HCT116 (cell line): ENCODE measurements around the gene SUPT20HL1. TPM values are rescaled to one million over a fixed set of nuclear protein-coding genes. Genes with fewer than 3 reads are reported as not detected.

Source experiments
- ATAC-seq: fragments of 200-7000 bp; cut with Tn5 transposase; 2 replicates; pipeline ENCODE4 v1.9.1; 2020; ENCODE audit warnings: mild to moderate bottlenecking, moderate library complexity
- BruUV-seq: library from RNA; stranded (reverse); fragments of 400-500 nt; replicated peaks from 2 replicates; lab custom pipeline; 2021; lab: Mats Ljungman, UMichigan
- CTCF ChIA-PET: fragments of 300-600 bp; sonication (Branson Sonifier 250); formaldehyde crosslinking; loops from one replicate; lab custom pipeline; 2021; ENCODE audit warnings: antibody characterized with exemption; lab: Charles Lee
- POLR2A ChIA-PET: fragments of 300-600, 350-600 bp; sonication (Branson Sonifier 250); formaldehyde crosslinking; loops from one replicate; lab custom pipeline; 2021; ENCODE audit warnings: antibody characterized with exemption; lab: Charles Lee
- RAD21 ChIA-PET, 2 experiments: fragments of 300-600 bp; sonication (Branson Sonifier 250); formaldehyde crosslinking; loops; one replicate each; lab custom pipeline; 2023; ENCODE audit warnings: low total read pairs in 2 of 2; ENCODE audit not compliant: uncharacterized antibody in 2 of 2, unreplicated experiment in 2 of 2, low non-redundant PET in 1 of 2; lab: Charles Lee
- DNase-seq: peaks from one replicate; pipeline ENCODE4 v3.0.0-alpha.2; 2010; ENCODE audit warnings: low read depth, low spot score
- H2AFZ ChIP-seq: fragments of 200-600 bp; shearing (Covaris generic), sonication (generic); 2 replicates; pipeline ENCODE4 v1.6.1; 2017; ENCODE audit warnings: low read depth, mixed run types, mixed read lengths, antibody characterized with exemption, low read length; ENCODE audit not compliant: poor library complexity, severe bottlenecking
- H3K27ac ChIP-seq: 2 replicates; pipeline ENCODE4 v1.5.1; 2012; ENCODE audit warnings: low read depth, low read length
- H3K27me3 ChIP-seq: fragments of 200-600 bp; sonication (generic); 2 replicates; pipeline ENCODE4 v1.6.1; 2016; ENCODE audit warnings: mixed run types, low read length, mixed read lengths; ENCODE audit not compliant: insufficient read depth
- H3K36me3 ChIP-seq, 2 experiments: fragments of 200-500 bp in 1 of 2; fragments of 200-600 bp in 1 of 2; sonication (Bioruptor generic) in 1 of 2; sonication (generic) in 1 of 2; 2 replicates each; pipeline versions ENCODE4 v1.5.1 to v1.6.1; 2014 to 2016; ENCODE audit warnings: low read length in 2 of 2, inconsistent platforms in 1 of 2, mixed read lengths in 1 of 2, mixed run types in 1 of 2; ENCODE audit not compliant: insufficient read depth in 2 of 2, control insufficient read depth in 1 of 2
- H3K4me1 ChIP-seq, 2 experiments: fragments of 200-600 bp in 1 of 2; sonication (generic) in 1 of 2; 2 replicates each; pipeline versions ENCODE4 v1.5.1 to v1.6.1; 2012 to 2017; ENCODE audit warnings: low read length in 2 of 2, inconsistent platforms in 1 of 2, mild to moderate bottlenecking in 1 of 2, mixed read lengths in 1 of 2, mixed run types in 1 of 2, moderate library complexity in 1 of 2; ENCODE audit not compliant: insufficient read depth in 2 of 2, control insufficient read depth in 1 of 2
- H3K4me2 ChIP-seq: fragments of 200-600 bp; sonication (generic); 2 replicates; pipeline ENCODE4 v1.6.1; 2017; ENCODE audit warnings: mixed run types, low read length, mixed read lengths
- H3K4me3 ChIP-seq, 2 experiments: fragments of 200-600 bp in 1 of 2; sonication (generic) in 1 of 2; replicated peaks in 1 of 2; 2 replicates each; pipeline ENCODE4 v1.5.1; 2011 to 2016; ENCODE audit warnings: low read length in 2 of 2, control low read depth in 1 of 2, low read depth in 1 of 2, mild to moderate bottlenecking in 1 of 2, mixed read lengths in 1 of 2, mixed run types in 1 of 2
- H3K79me2 ChIP-seq: fragments of 200-600 bp; sonication (generic); 2 replicates; pipeline ENCODE4 v1.6.1; 2017; ENCODE audit warnings: mild to moderate bottlenecking, mixed run types, low read length, moderate library complexity, mixed read lengths; ENCODE audit not compliant: insufficient read depth
- H3K9ac ChIP-seq: fragments of 200-600 bp; sonication (generic); 2 replicates; pipeline ENCODE4 v1.6.1; 2016; ENCODE audit warnings: low read length, mixed read lengths
- H3K9me2 ChIP-seq: fragments of 200-600 bp; sonication (generic), shearing (Covaris generic); 2 replicates; pipeline ENCODE4 v1.6.1; 2017; ENCODE audit warnings: mixed run types, mild to moderate bottlenecking, moderate library complexity; ENCODE audit not compliant: insufficient read depth
- H3K9me3 ChIP-seq, 2 experiments: fragments of 200-500 bp in 1 of 2; fragments of 200-600 bp in 1 of 2; sonication (Bioruptor generic) in 1 of 2; sonication (generic) in 1 of 2; 2 replicates each; pipeline ENCODE4 v1.6.1; 2014 to 2017; ENCODE audit warnings: low read length in 2 of 2, mixed read lengths in 2 of 2, inconsistent platforms in 1 of 2, low read depth in 1 of 2, mild to moderate bottlenecking in 1 of 2, mixed run types in 1 of 2, moderate library complexity in 1 of 2; ENCODE audit not compliant: control insufficient read depth in 1 of 2, insufficient read depth in 1 of 2
- H4K20me1 ChIP-seq: fragments of 200-600 bp; sonication (generic), shearing (Covaris generic); 2 replicates; pipeline ENCODE4 v1.6.1; 2017; ENCODE audit warnings: mixed run types, mild to moderate bottlenecking, moderate library complexity; ENCODE audit not compliant: insufficient read depth
- CBX3 ChIP-seq: IDR thresholded peaks from 2 replicates; pipeline ENCODE4 v1.6.1; 2012; ENCODE audit warnings: low read depth
- ELF1 ChIP-seq: IDR thresholded peaks from 2 replicates; pipeline ENCODE4 v1.6.1; 2012; ENCODE audit warnings: low read depth, borderline replicate concordance
- JUND ChIP-seq: IDR thresholded peaks from 2 replicates; pipeline ENCODE4 v1.6.1; 2012
- MAX ChIP-seq: IDR thresholded peaks from 2 replicates; pipeline ENCODE4 v1.6.1; 2012
- POLR2A ChIP-seq: IDR thresholded peaks from 2 replicates; pipeline ENCODE4 v1.7.0; 2011; ENCODE audit warnings: borderline replicate concordance; ENCODE audit not compliant: insufficient read depth, insufficient read length; ENCODE audit errors: extremely low read depth
- POLR2AphosphoS5 ChIP-seq: IDR thresholded peaks from 2 replicates; pipeline ENCODE4 v1.6.1; 2011; ENCODE audit warnings: mild to moderate bottlenecking, low read depth, low read length, moderate library complexity
- REST ChIP-seq: IDR thresholded peaks from 2 replicates; pipeline ENCODE4 v1.6.1; 2012; ENCODE audit warnings: low read depth
- SP1 ChIP-seq: IDR thresholded peaks from 2 replicates; pipeline ENCODE4 v1.6.1; 2012; ENCODE audit warnings: low read depth
- SRF ChIP-seq: IDR thresholded peaks from 2 replicates; pipeline ENCODE4 v1.6.1; 2012; ENCODE audit warnings: low read depth
- ZFX ChIP-seq: fragments of 450-650 bp; IDR thresholded peaks from 2 replicates; pipeline ENCODE4 v1.6.1; 2017
- ZNF274 ChIP-seq: fragments of 200-500 bp; sonication (Bioruptor generic); IDR thresholded peaks from 2 replicates; pipeline ENCODE4 v1.6.1; 2014; ENCODE audit warnings: mild to moderate bottlenecking, low read depth, low read length, inconsistent platforms
- intact Hi-C: fragments of 100-400 bp; cut with micrococcal nuclease; formaldehyde crosslinking; loops from 2 replicates; pipeline ENCODE4 v1.10.0; 2022
- total RNA-seq: library from RNA; stranded (reverse); gene quantifications from one replicate; pipeline ENCODE4 v1.2.1, GENCODE V29; 2021; ENCODE audit not compliant: unreplicated experiment
- TF ChIP-seq, protein P1 (sequence below): IDR thresholded peaks from 2 replicates; pipeline ENCODE4 v1.6.1; 2011; ENCODE audit warnings: mild to moderate bottlenecking, low read length, moderate library complexity; ENCODE audit not compliant: insufficient replicate concordance; ENCODE audit errors: extremely low read depth
- TF ChIP-seq, protein P2 (sequence below), 3 experiments: fragments of 200-600 bp in 1 of 3; sonication (generic) in 1 of 3; IDR thresholded peaks in 2 of 3; conservative IDR thresholded peaks in 1 of 3; 2 replicates each; pipeline ENCODE4 v1.5.1; 2012 to 2017; ENCODE audit warnings: low read depth in 2 of 3, low read length in 2 of 3, antibody characterized with exemption in 1 of 3, borderline replicate concordance in 1 of 3, control low read depth in 1 of 3, mild to moderate bottlenecking in 1 of 3, mixed read lengths in 1 of 3, mixed run types in 1 of 3, moderate library complexity in 1 of 3; ENCODE audit not compliant: insufficient read depth in 1 of 3

The SUPT20HL1 gene
- total RNA-seq, 1 experiment from 2014 or later: not detected

- Histone ChIP-seq H3K4me1 (no peaks in the 10 kb centered on the region), H3K4me3 (no peak overlapping the region), H3K9me2 (no peaks in the 10 kb centered on the region), H3K27me3 (peaks cover 9% of the 10 kb centered on the region), H4K20me1 (no peaks in the 10 kb centered on the region), H3K79me2 (no peaks in the 10 kb centered on the region), H2AFZ (no peak overlapping the region), H3K36me3 (no peaks in the 10 kb centered on the region), H3K4me2 (no peak overlapping the region), H3K27ac (no peak overlapping the region), H3K9ac (no peak overlapping the region), H3K9me3 (no peaks in the 10 kb centered on the region)
- ChIA-PET CTCF (no interaction called here), POLR2A (no interaction called here), RAD21 (no interaction called here)
- ATAC-seq (no peak), DNase-seq (no peak)
- intact Hi-C loops: no loop called here
- BruUV-seq: no TSS peak
- no peak for TF ChIP-seq REST
- TF ChIP-seq, protein P1, sequence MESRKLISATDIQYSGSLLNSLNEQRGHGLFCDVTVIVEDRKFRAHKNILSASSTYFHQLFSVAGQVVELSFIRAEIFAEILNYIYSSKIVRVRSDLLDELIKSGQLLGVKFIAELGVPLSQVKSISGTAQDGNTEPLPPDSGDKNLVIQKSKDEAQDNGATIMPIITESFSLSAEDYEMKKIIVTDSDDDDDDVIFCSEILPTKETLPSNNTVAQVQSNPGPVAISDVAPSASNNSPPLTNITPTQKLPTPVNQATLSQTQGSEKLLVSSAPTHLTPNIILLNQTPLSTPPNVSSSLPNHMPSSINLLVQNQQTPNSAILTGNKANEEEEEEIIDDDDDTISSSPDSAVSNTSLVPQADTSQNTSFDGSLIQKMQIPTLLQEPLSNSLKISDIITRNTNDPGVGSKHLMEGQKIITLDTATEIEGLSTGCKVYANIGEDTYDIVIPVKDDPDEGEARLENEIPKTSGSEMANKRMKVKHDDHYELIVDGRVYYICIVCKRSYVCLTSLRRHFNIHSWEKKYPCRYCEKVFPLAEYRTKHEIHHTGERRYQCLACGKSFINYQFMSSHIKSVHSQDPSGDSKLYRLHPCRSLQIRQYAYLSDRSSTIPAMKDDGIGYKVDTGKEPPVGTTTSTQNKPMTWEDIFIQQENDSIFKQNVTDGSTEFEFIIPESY: no peak
- no peak for TF ChIP-seq SRF
- TF ChIP-seq CBX3: no peak
- TF ChIP-seq, protein P2, sequence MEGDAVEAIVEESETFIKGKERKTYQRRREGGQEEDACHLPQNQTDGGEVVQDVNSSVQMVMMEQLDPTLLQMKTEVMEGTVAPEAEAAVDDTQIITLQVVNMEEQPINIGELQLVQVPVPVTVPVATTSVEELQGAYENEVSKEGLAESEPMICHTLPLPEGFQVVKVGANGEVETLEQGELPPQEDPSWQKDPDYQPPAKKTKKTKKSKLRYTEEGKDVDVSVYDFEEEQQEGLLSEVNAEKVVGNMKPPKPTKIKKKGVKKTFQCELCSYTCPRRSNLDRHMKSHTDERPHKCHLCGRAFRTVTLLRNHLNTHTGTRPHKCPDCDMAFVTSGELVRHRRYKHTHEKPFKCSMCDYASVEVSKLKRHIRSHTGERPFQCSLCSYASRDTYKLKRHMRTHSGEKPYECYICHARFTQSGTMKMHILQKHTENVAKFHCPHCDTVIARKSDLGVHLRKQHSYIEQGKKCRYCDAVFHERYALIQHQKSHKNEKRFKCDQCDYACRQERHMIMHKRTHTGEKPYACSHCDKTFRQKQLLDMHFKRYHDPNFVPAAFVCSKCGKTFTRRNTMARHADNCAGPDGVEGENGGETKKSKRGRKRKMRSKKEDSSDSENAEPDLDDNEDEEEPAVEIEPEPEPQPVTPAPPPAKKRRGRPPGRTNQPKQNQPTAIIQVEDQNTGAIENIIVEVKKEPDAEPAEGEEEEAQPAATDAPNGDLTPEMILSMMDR (IDR thresholded peaks at IDR 0.05 in 2 of 3, conservative IDR thresholded peaks at IDR 0.05 in 1 of 3; ENCODE audit: borderline replicate concordance in 1 of 3, insufficient read depth in 1 of 3, low read depth in 2 of 3, low read length in 2 of 3): no peak
- TF ChIP-seq ZFX: no peak
- no peak for TF ChIP-seq ELF1
- TF ChIP-seq POLR2AphosphoS5: no peak
- no peak for TF ChIP-seq JUND
- TF ChIP-seq SP1: no peak
- TF ChIP-seq MAX: no peak
- no peak for TF ChIP-seq ZNF274
- no peak for TF ChIP-seq POLR2A
Measured at GRCh38 chrX:24387724-24388123, 27.3 kb downstream of the SUPT20HL1 start.
